ENCODE results near the gene PPDPF.
"Not testable (repeated sequence)": the region's sequence is repeated elsewhere in the genome, so short reads cannot be mapped to it uniquely, and the experiment has no call there.

PPDPF gene

DNA sequence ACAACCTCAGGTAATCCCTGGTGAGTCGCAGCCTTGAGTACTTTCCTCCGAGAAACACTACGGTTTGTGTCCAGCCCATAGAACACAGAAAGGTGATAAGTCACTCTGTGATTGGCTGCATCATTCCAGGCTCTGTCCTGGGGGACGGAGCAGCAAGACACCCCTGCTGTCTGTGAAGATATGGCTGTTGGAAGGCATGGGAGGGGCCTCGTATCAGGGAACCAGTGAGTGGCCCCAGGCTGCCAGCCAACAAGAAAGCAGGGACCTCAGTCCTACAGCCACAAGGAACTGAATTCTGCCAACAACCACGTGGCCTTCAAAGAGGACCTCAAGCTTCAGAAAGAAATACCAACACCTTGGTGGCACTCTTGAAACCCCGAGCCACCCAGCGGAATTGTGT is 15.3 kb upstream of the PPDPF start:
- no peak for DNase-seq (ENCODE audit: low read depth)
- TF ChIP-seq MYC (IDR thresholded peaks at IDR 0.05; ENCODE audit: low read depth, low read length) (no peak), POLR2A (IDR thresholded peaks at IDR 0.05; ENCODE audit: extremely low read depth, insufficient read length) (no peak)
- TF ChIP-seq, protein P1, sequence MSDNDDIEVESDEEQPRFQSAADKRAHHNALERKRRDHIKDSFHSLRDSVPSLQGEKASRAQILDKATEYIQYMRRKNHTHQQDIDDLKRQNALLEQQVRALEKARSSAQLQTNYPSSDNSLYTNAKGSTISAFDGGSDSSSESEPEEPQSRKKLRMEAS (IDR thresholded peaks at IDR 0.05; ENCODE audit: low read depth, low read length), result no peak
- TF ChIP-seq, protein P2, sequence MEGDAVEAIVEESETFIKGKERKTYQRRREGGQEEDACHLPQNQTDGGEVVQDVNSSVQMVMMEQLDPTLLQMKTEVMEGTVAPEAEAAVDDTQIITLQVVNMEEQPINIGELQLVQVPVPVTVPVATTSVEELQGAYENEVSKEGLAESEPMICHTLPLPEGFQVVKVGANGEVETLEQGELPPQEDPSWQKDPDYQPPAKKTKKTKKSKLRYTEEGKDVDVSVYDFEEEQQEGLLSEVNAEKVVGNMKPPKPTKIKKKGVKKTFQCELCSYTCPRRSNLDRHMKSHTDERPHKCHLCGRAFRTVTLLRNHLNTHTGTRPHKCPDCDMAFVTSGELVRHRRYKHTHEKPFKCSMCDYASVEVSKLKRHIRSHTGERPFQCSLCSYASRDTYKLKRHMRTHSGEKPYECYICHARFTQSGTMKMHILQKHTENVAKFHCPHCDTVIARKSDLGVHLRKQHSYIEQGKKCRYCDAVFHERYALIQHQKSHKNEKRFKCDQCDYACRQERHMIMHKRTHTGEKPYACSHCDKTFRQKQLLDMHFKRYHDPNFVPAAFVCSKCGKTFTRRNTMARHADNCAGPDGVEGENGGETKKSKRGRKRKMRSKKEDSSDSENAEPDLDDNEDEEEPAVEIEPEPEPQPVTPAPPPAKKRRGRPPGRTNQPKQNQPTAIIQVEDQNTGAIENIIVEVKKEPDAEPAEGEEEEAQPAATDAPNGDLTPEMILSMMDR (IDR thresholded peaks at IDR 0.05; ENCODE audit: low read depth, low read length), result no peak
- H3K4me3 ChIP-seq (ENCODE audit: low read depth, low read length), result no peak overlapping the region

GRCh38 chr20:63505723-63506122 is 14.8 kb upstream of the PPDPF start:
- DNase-seq (ENCODE audit: low read depth), result no peak
- TF ChIP-seq POLR2A (IDR thresholded peaks at IDR 0.05; ENCODE audit: extremely low read depth, insufficient read length), result no peak
- TF ChIP-seq, protein P1 (IDR thresholded peaks at IDR 0.05; ENCODE audit: low read depth, low read length), result no peak
- no peak for TF ChIP-seq MYC (IDR thresholded peaks at IDR 0.05; ENCODE audit: low read depth, low read length)
- no peak overlapping the region for H3K4me3 ChIP-seq (ENCODE audit: low read depth, low read length)

- H3K4me3 ChIP-seq (ENCODE audit: low read depth, low read length), result no peak overlapping the region
- no peak for DNase-seq (ENCODE audit: low read depth)
- TF ChIP-seq POLR2A (IDR thresholded peaks at IDR 0.05; ENCODE audit: extremely low read depth, insufficient read length) (no peak), MYC (IDR thresholded peaks at IDR 0.05; ENCODE audit: low read depth, low read length) (no peak)
- TF ChIP-seq, protein P2 (IDR thresholded peaks at IDR 0.05; ENCODE audit: low read depth, low read length), result no peak
- TF ChIP-seq, protein P1 (IDR thresholded peaks at IDR 0.05; ENCODE audit: low read depth, low read length), result no peak
These were observed 13.4 kb upstream of the PPDPF start for GRCh38 chr20:63507083-63507743.

DNA sequence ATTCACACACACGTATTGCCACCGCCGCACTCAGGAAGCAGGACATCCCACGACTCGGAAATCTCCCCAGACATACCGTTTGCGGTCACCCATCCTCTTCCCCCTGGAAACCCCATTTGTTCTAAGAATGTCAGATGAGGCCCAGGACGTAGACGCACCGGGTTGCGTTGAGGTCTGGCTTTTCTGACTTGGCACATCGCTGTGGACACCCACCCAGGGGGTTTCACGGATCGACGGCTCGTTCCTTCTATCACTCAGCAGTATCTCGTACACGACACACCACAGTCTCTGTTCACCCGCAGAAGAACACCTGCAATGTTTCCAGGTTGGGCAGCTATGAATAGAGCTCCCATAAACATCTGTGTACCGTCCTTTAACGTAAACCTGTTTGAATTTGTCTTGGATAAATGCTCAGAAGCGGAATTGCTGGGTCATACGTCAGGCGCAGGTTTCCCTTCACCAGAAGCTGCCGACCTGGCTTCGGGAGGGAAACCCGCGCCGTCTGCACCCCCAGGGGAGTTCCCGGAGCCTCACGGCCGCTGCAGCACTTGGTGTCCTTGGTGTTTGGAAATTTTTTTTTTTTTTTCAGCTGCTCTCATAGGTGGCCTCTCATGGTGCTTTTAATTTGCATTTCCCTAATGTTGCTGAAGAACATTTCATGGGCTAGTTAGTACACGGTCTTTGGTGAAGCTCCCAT is 12.3 kb upstream of the PPDPF start:
- TF ChIP-seq, protein P1 (IDR thresholded peaks at IDR 0.05; ENCODE audit: low read depth, low read length), result no peak
- DNase-seq (ENCODE audit: low read depth), result no peak
- no peak overlapping the region for H3K4me3 ChIP-seq (ENCODE audit: low read depth, low read length)

DNA sequence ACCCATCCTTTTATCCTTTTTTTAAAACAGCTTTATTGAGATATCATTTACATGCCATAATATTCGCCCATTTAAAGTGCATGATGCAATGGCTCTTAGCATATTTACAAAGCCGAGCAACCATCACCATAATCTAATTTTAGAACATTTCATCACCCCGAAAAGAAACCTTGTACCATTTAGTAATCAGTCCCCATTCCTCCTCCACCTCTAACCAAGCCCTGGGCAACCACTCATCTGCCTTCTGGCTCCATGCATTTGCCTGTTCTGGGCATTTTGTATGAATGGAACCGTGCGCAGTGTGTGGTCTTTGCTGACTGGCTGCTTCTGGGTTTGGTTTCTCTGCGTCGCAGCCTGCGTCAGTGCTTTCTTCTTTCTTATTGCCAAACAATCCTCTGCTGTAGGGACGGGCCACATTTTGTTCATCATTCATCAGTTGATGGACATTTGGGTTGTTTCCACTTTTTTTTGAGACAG is 11.4 kb upstream of the PPDPF start:
- peak; percentile 54 for DNase-seq (ENCODE audit: low read depth)
- TF ChIP-seq POLR2A (IDR thresholded peaks at IDR 0.05; ENCODE audit: extremely low read depth, insufficient read length), result no peak
- TF ChIP-seq, protein P2 (IDR thresholded peaks at IDR 0.05; ENCODE audit: low read depth, low read length), result no peak
- TF ChIP-seq MYC (IDR thresholded peaks at IDR 0.05; ENCODE audit: low read depth, low read length), result no peak
- no peak overlapping the region for H3K4me3 ChIP-seq (ENCODE audit: low read depth, low read length)

- no peak for DNase-seq (ENCODE audit: low read depth)
- H3K4me3 ChIP-seq (ENCODE audit: low read depth, low read length), result no peak overlapping the region
- TF ChIP-seq POLR2A (IDR thresholded peaks at IDR 0.05; ENCODE audit: extremely low read depth, insufficient read length) (no peak), MYC (IDR thresholded peaks at IDR 0.05; ENCODE audit: low read depth, low read length) (no peak)
- TF ChIP-seq, protein P1 (IDR thresholded peaks at IDR 0.05; ENCODE audit: low read depth, low read length), result no peak
- TF ChIP-seq, protein P2 (IDR thresholded peaks at IDR 0.05; ENCODE audit: low read depth, low read length), result no peak
These were observed 7.4 kb upstream of the PPDPF start for GRCh38 chr20:63513207-63513606.

DNA sequence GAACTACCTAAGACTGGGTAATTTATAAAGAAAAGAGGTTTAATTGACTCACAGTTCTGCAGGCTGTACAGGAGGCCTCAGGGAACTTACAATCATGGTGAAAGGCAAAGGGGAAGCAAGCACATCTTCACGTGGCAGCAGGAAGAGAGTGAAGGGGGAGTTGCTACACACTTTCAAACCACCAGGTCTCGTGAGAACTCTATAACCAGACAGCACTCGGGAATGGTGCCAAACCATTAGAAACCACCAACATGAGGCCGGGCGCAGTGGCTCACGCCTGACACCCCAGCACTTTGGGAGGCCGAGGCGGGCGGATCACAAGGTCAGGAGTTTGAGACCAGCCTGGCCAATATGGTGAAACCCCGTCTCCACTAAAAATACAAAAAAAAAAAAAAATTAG is 6.0 kb upstream of the PPDPF start:
- DNase-seq (ENCODE audit: low read depth), result peak; percentile 60
- H3K4me3 ChIP-seq (ENCODE audit: low read depth, low read length), result not testable (repeated sequence)
